ENCODE measurements around the gene GOLT1A.

GRCh38 chr1:204161609-204162493, 51.9 kb downstream of the GOLT1A start:
- TF ChIP-seq POLR2AphosphoS5 (IDR thresholded peaks at IDR 0.05; ENCODE audit: low read depth, low read length), result no peak
- TF ChIP-seq REST (IDR thresholded peaks at IDR 0.05; ENCODE audit: insufficient read depth in 1 of 2, low read depth in 2 of 2, low read length in 2 of 2), result no peak
- TF ChIP-seq SIN3A (IDR thresholded peaks at IDR 0.05; ENCODE audit: borderline replicate concordance, insufficient read depth, low read length), result no peak
- TF ChIP-seq TAF1 (IDR thresholded peaks at IDR 0.05; ENCODE audit: borderline replicate concordance, insufficient read depth, low read length), result no peak

Measured in PFSK-1 (cell line).